ENCODE data around the gene ANKRD33B.

The ANKRD33B gene

GRCh38 chr5:10702911-10703491 is 139.1 kb downstream of the ANKRD33B start:
- TF ChIP-seq CTCF (IDR thresholded peaks at IDR 0.05; ENCODE audit: control insufficient read depth, extremely low read depth, insufficient read depth), result no peak
- no peak for DNase-seq (ENCODE audit: low read depth)
- no peak overlapping the region for H3K4me3 ChIP-seq (ENCODE audit: low read depth, low read length)

GRCh38 chr5:10703676-10704075 is 139.8 kb downstream of the ANKRD33B start:
- H3K4me3 ChIP-seq (ENCODE audit: low read depth, low read length), result peak overlapping the region; percentile 14; the same call in 1 of the 2 replicates
- DNase-seq (ENCODE audit: low read depth), result peak; percentile 76
- TF ChIP-seq CTCF (IDR thresholded peaks at IDR 0.05; ENCODE audit: control insufficient read depth, extremely low read depth, insufficient read depth), result no peak

- H3K4me3 ChIP-seq (ENCODE audit: low read depth, low read length), result no peak overlapping the region
- DNase-seq (ENCODE audit: low read depth), result no peak
- TF ChIP-seq CTCF (IDR thresholded peaks at IDR 0.05; ENCODE audit: control insufficient read depth, extremely low read depth, insufficient read depth), result no peak
These were observed 141.2 kb downstream of the ANKRD33B start for GRCh38 chr5:10704949-10705621.

- no peak for TF ChIP-seq CTCF (IDR thresholded peaks at IDR 0.05; ENCODE audit: control insufficient read depth, extremely low read depth, insufficient read depth)
- no peak for DNase-seq (ENCODE audit: low read depth)
- H3K4me3 ChIP-seq (ENCODE audit: low read depth, low read length), result no peak overlapping the region
These were observed 141.9 kb downstream of the ANKRD33B start for GRCh38 chr5:10705747-10706146.

GRCh38 chr5:10706326-10706725 is 142.5 kb downstream of the ANKRD33B start:
- TF ChIP-seq CTCF (IDR thresholded peaks at IDR 0.05; ENCODE audit: control insufficient read depth, extremely low read depth, insufficient read depth), result no peak
- no peak overlapping the region for H3K4me3 ChIP-seq (ENCODE audit: low read depth, low read length)
- DNase-seq (ENCODE audit: low read depth), result no peak

Measured in LNCaP clone FGC (cell line).